GM18507 (cell line): ENCODE results near the gene HS3ST3A1.

Source experiments
- DNase-seq: peaks from one replicate; pipeline ENCODE4 v3.0.0; 2011; ENCODE audit warnings: low read depth; ENCODE audit not compliant: insufficient read length; ENCODE audit errors: extremely low spot score
- FAIRE-seq: peaks from 2 replicates; lab custom pipeline; 2011; peaks lifted over from hg19 to GRCh38; lab: Jason Lieb, UNC

HS3ST3A1 gene

DNA sequence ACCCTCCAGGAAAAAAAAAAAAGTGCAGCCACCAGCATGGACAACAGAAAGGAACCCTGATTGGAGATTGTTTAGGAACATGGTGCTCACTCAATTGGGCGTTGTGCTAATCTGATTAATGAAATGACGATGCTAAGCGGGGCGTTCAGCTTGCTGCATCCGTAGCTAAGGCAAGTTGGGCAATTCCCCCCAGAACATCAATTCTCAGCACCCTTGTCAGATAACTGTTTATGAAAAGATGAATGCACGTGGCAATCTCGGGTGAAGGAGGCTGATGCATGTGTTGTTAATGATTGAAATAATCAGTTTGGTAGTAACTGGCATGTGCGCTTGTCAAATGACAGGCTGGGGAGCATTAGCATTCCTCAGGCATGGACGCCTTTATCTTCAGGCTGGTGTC, 57.0 kb downstream of the HS3ST3A1 start:
- DNase-seq (no peak), FAIRE-seq (no peak)

DNA sequence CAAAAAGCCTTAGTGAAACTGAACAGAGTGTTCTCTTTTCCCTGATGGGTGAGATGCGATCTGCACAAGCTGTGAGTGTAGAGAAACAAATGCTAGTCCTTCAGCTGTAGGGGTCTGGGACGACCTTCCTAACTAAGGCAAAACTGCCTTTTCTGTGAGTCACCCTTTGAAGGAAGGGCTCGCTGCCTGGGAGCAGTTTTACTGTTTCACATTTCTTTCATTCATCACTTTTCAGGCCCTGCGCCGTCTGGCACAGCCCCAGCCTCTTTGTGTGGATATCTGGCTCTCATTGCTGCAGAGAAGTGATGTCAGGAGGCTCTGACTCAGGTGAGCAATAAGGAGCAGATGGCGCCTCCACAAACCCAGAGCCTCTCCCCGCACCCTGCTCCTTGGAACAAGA, 57.4 kb downstream of the HS3ST3A1 start:
- no peak for DNase-seq
- no peak for FAIRE-seq

DNA sequence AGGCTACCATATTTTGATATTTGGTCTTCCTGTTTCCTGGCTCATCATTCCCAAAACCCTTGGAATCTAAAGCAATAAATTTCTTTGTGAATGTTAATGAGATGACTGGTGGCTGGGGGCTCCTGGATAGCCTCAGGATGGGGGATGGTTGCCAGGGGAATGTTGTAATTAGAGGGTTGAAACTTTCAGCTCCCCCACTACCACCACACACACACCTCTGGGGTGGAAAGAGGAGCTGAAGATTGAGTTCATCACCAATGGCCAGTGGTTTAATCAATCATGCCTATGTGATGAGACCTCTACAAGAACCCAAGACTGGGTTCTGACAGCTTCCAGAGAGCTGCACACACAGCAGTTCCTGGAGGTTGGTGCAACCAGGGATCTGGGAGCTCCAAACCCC, 59.1 kb downstream of the HS3ST3A1 start:
- DNase-seq (no peak), FAIRE-seq (no peak)

DNA sequence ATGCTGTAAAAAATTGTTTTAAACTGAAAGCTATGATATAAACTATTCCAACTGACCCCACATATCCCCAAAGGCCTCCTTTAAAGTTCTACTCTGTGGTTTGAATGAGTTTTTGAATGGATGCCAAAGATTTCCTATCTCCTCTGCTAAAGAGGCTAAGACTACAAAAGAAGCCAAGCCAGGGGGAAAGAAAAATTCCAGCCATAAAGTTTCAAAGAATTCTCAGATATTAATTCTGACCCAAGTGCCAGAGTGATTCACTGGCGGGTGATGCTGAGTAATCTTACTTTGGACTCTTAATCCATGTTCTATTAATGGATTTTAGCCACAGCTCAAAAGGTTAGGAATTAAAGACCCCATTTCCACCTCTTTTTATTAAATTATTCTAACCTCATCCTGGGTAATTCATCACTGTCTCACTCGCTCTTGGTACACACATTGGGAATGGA, 60.7 kb downstream of the HS3ST3A1 start:
- FAIRE-seq (no peak), DNase-seq (no peak)

DNA sequence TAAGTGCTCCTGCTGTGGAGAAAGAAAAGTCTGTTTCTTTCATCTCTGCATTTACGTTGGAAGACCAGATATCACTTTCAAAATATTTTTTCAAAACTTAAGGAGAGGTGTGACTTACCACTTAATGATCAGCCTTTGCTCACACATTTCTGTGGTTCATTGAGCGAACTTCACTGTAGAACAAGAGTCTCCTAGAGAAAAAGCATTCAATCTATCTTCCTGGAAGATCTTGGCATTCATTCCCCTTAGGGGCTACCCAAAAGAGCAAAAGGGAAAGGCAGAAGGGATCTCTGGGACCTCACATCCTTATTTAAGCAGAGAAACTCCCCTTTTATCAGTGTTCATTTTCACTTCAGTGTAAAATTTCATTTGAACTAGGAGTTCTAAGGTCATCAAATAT, 61.2 kb downstream of the HS3ST3A1 start:
- DNase-seq = no peak
- no peak for FAIRE-seq

DNA sequence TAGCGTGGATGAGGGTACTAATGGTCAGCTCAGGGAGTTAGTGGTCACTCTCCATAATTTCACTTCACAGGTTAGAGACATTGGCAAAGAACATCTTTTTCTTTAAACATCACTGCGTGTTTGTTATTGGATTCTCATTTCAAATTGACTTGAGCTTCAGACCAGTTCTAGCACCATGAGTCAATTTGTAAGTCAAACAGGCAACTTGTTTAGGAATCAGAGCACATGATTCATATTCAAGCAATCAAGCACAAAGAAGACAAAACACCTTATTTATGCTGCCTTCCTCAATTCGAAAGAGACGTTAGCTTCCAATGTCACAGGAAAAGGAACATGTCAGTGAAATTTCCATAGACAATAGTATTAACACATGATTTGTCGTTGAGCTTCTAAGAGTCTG, 62.3 kb downstream of the HS3ST3A1 start:
- DNase-seq = no peak
- FAIRE-seq = no peak

DNA sequence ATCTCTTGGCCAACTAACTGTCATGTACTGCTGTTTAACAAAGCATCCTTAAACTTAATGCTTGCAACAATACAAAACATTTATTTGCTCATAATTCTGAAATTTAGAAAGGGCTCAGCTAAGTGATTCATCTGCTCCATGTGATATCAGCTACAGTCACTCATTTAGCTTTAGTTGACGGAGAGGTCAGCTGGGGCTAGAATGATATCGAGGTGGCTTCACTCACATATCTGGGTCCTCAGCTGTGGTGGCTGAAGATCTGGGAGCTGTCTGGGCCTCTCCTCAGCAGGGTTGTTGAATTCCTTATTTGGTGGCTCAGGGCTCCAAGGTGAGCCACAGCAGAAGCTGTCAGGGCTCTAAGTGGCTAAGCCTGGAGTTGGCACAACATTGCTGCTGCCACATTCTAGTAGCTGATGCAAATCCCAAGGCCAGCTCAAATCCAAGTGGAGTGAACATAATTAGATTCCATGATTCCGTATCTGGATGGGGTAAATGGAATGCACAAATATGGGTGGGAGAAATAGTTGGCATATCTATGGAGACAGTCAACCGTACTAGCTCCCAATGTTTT, 62.8 kb downstream of the HS3ST3A1 start:
- DNase-seq (no peak), FAIRE-seq (no peak)

DNA sequence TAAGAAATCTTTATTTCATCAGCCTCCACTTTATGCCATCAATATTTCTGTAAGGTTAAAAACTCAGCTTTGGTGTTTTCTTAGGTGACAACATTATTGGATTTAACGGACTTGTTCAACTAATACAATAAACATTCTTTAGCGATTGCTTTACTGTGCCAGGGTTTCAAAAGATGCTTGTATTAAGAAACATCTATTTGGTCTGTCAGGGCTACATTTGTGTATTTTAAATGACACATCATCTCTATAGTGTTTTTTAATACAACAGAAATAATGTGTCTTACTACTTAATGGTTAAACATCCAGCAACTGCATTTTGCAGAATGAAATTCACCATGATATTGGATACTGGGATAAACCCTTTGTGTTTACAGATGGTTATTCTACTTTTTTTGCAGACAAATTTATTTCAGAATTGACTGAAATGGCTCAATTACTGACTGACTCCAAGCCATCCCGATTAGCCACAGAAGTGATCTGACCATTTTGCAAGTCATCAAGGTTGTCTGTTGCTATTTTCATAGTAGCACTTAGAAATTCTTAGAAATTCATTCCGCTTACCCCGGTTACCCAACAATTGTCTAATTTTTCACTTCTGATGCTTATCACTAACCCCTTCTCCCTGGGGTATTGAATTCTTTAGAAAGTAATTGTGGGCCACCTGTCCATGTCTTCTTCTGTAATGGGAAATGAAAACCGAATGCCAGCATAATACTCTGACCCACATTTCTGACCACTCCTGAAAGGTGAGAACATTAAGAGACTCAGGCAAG, 63.7 kb downstream of the HS3ST3A1 start:
- FAIRE-seq (no peak), DNase-seq (no peak)

DNA sequence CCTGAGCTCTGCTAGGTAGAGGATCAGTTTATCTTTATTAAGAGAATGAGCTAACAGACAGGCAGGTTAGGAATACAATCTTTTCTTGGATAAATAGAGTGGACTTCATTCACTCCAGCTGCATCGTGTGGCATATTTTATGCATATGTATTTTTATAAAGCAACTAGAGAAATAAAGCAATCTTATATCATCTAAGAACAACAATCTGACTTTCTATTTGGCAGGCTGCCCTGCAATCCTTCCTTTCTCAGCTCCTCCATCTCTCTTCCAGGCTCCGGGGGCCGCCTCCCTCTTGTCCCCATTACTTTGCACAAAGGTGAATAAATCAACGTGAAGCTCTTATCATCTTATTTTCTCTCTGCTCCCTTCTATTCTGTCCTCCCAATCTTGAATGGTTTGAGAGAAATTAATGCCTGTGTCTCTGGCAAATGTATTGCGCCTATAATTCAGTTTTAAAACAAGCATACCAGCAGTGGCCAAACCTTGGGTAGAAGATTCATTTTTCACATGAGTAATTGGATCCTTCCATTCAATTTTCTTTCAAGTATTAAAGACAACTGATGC, 64.5 kb downstream of the HS3ST3A1 start:
- FAIRE-seq = no peak
- no peak for DNase-seq

DNA sequence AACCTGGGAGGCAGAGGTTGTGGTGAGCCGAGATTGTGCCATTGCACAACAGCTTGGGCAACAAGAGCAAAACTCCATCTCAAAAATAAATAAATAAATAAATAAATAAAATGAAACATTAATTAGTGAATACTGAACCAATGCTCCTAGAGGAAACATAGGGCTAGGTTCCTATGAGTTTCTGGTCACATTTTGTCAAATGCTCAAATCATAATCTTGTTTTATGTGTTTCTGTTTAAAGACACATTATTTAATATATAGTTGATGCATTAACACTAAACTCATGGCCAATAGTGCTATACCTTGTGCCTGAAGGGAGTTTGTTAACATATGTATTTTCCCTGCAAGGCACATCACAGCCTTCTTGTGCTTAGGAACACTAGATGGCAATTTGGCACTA, 66.8 kb downstream of the HS3ST3A1 start:
- FAIRE-seq = no peak
- no peak for DNase-seq

DNA sequence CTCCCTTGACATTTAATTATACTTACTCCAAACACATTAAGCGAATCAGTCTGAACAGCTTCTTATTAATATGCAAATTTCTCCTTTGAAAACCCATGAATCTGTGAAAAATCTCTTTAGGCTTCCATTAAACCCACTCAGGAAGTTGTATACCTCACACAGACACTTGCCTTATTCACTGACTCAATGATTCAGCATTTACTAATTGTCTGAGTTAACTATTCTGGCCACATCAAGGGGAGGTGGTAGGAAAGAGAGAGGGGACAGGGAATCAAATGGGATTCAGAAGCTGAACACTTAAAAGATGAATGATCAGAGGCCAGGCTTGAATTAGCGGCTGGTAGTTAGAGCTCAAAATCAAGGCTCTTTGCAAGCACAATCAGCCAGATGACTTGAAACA, 70.0 kb downstream of the HS3ST3A1 start:
- no peak for FAIRE-seq

DNA sequence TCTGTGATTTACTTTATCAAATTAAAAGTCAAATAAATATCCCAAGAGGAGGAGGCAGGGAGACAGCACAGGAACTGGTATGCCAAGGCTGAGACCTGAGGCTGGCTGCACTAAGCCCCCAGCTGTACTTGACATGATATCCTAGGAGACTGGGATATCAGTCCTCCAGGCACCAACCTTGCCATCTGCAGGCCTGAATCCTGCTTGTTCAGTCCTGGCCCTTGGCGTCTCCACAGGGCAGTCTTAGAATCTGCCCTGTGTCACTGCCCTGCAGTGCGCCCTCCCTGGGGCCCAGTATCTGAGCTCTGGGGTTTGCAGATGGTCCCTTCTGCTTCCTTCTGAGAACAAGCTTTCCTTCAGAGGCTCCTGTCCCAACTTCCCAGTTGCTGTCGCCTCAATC, 75.9 kb downstream of the HS3ST3A1 start:
- DNase-seq (no peak), FAIRE-seq (no peak)

More for the DNA sequence above, 70.0 kb downstream of the HS3ST3A1 start:
- no peak for DNase-seq

DNA sequence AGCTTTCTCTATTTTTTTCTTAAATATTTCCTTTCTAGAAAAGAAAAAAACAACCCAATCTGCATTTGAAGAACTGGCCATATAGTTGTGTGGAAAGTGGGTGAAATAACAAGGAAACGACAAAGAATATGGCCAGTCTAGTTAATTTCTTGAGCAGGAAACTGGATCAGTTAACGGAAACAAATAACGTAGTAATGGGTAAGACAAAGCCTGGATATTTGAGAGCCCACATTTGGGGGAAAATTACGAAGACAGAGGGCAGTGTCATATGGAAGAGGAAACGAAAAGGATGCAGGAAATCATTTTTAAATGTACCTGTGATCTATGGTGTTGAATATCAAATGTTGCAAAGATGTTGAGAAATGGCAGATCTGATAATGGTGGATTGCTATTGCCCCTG, 78.6 kb downstream of the HS3ST3A1 start:
- DNase-seq = no peak
- FAIRE-seq = no peak

DNA sequence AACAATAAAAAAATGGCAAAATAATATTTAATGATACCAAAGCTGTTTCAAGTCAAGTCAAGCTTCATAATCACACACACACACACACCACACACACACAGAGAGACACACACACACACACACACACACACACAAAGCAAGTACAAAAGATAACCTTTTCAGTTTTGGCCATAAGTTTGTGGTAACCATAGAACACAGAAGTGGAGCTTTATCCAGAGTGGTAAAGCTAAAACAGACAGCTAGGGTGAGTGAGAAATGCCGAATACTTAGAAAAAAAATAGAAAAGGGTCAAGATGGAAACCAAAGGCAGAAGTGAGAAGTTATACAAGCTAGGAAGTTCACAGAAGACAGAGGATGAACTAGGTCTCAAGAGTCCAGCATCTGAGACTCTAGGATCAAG, 79.0 kb downstream of the HS3ST3A1 start:
- FAIRE-seq (no peak), DNase-seq (no peak)

DNA sequence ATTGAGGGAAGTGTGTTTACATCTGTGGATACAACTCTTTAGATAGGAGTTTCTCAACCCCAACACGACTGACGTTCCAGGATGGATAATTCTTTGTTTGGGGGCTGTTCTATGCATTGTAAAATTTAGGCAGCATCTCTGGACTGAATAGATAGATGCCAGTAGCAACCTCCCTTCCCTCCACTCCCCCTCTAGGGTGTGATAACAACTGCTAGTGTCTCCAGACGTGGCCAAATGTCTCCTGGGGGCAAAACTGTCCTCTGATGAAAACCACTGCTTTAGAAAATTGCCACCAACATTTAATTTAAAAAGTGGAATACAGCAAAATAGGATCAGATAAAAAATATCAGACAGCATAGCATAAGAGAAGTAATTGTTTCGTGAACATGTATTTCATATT, 79.9 kb downstream of the HS3ST3A1 start:
- DNase-seq (no peak), FAIRE-seq (no peak)

DNA sequence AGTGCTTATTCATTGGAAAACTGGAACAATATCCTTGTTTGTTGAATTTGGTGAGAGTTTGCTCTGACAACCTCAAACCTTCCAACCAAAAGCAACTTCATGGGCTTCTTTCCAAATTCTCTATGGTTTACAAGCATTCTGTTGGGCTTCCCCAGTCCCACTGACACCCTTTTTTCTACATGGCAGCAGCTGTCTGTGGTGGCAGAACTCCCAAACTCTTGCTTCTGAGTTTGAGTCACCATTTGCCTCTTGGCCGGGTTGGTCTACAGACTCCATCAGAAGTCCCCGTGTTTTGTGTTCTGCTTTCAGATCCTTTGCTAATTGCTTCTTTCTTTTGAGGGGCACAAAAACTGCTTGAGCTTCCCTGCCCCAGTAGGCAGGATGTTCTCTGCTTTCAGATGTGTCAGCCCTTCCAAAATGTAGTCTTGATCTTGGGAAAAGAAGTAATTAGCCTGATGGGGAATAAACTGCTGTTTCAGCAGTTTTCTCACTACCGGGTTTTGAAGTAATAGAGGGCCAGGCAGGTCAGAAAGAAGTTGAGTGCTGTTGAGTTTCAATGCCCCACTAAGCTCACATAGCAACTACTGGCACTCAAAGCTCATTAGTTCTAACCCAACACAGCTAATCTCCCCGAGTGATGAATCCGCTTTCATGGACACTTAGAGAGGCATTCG, 80.7 kb downstream of the HS3ST3A1 start:
- DNase-seq (no peak), FAIRE-seq (no peak)

DNA sequence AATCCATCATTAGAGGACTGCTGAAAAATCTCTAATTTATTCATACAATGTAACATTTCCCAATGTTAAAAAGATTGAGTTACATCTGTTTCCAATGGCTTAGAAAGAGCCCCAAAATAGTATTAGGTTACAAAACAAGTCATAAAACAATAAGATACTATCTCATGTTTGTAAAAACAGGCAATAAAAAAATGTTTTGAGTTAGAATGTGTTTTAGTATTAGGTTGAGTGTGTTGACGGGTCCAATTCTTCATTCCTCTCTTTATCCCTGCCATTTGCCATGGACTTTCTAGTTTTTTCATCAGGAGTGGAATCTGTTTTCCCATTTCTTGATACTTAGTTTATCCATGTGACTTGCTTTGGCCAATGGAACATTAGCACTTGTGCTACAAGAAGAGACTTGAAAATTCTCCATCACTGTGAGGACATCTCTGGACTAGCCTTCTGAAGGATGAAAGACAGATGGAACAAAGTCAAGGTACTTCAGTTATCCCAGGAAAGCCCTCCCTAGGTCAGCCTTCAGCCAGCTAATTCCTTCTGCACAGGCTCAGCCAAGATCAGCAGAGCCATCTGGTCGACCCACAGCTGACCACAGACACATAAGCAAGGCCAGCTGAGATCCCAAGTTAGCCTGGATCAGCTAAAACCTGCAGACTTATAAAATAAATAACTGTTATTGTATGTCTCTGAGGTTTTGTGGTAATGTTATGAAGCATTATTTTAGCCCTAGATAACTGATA, 83.3 kb downstream of the HS3ST3A1 start:
- DNase-seq (no peak), FAIRE-seq (no peak)

DNA sequence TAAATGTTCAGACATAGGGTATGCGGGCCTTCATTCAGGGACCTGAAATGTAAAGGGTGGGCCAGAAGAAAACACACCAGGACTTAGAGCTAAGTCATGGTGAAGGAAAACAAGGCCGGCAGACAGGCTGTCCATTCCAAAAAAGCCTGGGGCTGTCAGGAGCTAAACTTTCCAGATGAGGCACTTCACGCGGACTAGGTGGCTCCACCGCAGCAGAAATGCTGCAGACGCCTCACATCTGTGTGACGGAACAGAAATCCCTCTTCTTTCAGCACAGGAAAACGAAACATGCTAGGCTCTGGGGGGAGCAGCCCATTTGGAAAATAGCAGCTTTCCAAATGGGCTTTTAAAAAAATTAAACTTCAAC, 88.7 kb downstream of the HS3ST3A1 start:
- FAIRE-seq (no peak), DNase-seq (no peak)

DNA sequence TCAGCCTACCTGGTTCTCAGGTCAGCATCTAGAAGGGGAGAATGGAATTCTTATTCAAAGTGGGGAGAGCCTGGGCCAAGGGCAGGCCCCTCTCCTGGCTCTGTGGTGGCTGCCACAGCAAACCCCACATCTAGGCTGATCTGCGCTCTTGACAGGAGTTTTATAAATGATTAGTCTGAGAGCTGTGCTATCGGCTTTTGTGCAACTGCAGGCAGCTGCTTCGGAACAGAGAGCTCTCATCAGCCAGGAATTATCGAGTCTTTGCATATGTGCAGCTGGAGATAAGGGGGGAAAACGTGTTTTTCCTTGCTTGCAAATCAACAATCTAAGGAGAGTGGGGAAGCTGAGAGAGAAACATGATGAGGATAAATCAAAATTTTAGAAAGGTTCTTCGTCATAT, 91.7 kb downstream of the HS3ST3A1 start:
- FAIRE-seq = no peak
- no peak for DNase-seq

DNA sequence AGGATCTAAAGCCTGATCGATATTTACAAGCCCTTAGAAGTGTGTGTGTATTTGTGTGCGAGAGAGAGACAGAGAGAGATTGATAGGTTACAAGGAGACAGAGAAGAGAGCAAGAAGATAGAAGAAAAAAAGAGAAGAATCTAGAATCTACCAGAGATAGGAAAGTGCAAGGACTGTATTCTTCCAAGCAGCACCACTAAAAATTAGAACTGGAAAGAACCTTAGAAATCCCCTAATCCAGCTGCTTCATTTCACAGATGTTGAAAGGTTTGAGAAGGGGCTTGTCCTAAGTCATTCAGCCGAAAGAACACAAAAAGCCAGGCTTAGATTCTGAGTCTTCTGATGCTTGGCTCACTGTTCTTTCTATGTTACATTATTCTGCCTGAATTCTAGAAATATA, 92.2 kb downstream of the HS3ST3A1 start:
- DNase-seq (no peak), FAIRE-seq (no peak)
